SK-N-MC (cell line): ENCODE data around the gene EN1.

Experiments used
- EZH2 ChIP-seq: fragments of 200-600 bp; sonication (generic); IDR thresholded peaks from one replicate; pipeline ENCODE4 v1.6.1; 2017; ENCODE audit warnings: antibody characterized with exemption
- POLR2AphosphoS5 ChIP-seq: IDR thresholded peaks from 2 replicates; pipeline ENCODE4 v1.6.1; 2012; ENCODE audit warnings: mild to moderate bottlenecking, low read depth, low read length, borderline replicate concordance

GRCh38 chr2:118811514-118812115 is 35.8 kb downstream of the EN1 start:
- TF ChIP-seq POLR2AphosphoS5 (no peak), EZH2 (no peak)
